EL (cell line): ENCODE results near the gene METTL6.
"Not testable (repeated sequence)": the region's sequence is repeated elsewhere in the genome, so short reads cannot be mapped to it uniquely, and the experiment has no call there.

Experiments used
- DNase-seq: peaks from one replicate; pipeline ENCODE4 v3.0.0-alpha.2; 2016

The METTL6 gene, protein sequence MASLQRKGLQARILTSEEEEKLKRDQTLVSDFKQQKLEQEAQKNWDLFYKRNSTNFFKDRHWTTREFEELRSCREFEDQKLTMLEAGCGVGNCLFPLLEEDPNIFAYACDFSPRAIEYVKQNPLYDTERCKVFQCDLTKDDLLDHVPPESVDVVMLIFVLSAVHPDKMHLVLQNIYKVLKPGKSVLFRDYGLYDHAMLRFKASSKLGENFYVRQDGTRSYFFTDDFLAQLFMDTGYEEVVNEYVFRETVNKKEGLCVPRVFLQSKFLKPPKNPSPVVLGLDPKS

GRCh38 chr3:15427182-15427880, at the start of gene METTL6, which contains the start of gene EAF1:
TSS of gene METTL6 (minus strand) at chr3:15427544. CDS start at chr3:15426511, 1,033 bp downstream.
TSS of gene EAF1 (plus strand) at chr3:15427598. CDS start at chr3:15427780, 182 bp downstream.
- DNase-seq = peak; percentile 83

DNA sequence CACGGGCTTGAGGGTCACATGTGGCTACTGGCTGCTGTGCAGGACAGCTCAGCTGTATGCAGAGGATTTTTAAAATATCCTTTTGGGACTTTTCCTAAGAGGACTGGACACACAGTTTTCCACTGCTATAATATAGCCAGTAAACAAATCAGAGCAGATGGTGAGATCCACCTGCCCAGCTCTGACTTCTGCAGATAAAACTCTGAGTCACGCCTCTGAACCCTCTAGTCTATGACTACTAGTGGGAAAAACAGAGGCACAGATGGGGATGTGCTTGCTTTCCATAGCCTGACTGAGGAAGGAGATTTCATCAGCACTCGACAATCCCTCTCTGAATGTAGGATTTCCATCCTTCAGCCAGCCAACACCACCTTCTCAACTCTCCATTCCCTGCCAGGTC, 49.0 kb upstream of the METTL6 start:
- DNase-seq = no peak

GRCh38 chr3:15475161-15475560, 47.8 kb upstream of the METTL6 start:
- DNase-seq = no peak

- DNase-seq = no peak
Measured at GRCh38 chr3:15471861-15472260, 44.5 kb upstream of the METTL6 start.

DNA sequence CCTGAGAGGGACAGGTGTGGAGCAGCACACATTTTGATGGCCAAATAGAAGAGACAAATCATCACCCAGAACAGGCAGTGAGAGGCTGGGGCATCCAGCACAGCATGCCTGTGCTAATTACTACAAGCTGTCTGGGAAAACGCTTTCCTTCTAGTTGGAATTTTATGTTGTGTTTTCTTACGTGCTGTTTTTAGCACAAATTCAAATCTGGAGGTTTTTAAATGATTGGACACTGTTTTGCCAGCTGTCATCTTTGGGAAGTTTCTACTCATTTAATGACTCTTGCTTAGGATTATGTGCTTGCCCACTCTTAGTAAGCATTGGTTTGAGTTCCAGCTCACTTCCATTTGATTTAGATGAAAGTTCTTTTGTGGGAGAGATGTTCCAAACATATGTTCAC, 43.5 kb upstream of the METTL6 start:
- DNase-seq = no peak

DNA sequence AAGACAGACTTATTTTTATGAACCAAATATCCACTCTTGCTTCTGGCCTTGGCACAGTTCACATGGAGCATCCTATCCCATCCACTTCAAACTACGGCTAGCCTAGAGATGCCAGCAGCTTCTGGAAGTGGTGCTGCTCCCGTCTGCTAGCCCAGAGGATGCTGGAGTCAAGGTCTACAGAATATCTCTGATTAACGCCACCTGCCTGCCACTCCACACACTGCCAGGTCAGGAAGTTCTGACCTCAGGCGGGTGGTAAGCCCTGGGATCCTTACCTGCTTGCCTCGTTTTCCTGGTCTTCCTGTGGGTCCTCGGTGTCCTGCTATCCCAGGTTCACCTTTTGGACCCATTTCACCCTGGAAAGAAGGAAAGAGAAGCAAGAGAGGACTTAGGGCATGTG, 42.9 kb upstream of the METTL6 start:
- DNase-seq = no peak

DNA sequence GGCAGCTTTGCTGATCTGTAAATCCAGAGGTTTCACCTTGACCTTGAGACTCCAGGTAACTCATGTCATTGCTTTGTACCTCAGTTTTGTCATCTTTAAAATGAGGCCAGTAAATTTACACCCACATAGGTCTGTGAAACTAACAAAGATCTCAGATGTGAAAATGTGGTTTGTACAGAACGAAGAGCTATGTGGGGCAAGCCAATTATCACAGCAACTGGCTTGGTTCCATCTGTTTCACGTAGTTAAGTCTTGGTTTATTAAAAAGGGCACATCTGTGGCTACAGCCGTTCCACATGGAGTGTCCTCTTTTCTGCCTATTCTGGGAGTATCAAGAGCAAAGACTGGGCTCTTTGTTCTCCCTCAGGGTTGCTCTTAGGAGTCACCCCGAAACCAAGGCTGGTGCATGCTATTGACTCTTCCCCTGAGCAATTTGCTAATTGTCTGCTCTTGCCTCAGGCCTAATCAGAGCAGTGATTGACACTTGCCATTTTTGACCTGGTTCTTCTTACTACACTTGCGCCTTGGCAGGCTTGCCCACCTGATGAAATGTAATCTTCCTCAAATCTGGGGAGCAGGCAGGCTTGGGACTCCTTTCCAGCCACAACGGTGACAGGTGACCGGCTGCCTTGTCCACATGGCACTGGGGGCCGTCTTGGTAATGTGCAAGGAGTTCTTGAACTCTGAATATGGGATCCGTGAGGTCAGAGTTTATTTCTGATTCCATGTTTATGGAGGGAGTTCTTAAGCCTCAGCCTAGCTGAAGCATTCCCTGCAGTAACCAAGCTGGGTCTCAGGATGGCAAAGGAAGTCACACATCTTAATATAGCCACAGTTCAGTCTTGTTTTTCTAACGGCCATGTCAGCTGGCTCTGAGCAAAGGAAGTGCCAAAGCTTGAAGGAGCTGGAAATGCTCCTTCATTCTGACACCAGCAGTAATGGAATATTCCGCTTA, 40.2 kb upstream of the METTL6 start:
- DNase-seq = no peak

DNA sequence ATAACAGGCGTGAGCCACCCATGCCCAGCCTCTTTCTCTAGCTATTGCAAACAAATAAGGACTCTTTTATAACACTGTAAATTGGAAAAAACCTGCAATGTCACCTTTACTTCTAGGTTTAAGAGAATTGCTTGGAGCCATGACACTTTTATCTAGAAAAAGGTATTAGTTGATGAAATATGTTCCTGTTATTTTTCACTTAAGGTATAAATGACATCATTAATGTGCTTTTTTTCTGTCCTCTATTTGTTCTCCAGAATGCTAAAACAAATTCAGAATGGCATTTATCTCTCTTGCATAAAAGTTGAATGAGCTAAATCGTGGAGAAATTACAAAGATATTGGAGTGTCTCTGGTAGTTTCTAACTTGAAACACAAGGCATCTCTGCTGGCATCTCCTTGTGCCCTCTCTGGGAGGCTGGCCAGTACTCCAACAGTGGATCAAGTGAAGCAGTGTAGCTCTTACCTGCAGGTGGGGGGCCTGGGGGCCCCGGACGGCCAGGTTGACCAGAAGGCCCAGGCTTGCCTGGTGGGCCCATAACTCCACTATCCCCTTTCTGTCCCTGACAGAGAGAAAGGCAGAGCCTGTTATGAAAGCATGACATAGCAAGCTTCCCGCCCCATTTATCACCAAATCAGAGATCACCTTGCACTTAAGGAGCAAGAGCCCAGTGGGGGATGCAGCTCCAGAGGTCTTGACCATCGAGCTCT, 38.7 kb upstream of the METTL6 start:
- DNase-seq = no peak

- no peak for DNase-seq
Measured at GRCh38 chr3:15462451-15462850, 35.1 kb upstream of the METTL6 start.

DNA sequence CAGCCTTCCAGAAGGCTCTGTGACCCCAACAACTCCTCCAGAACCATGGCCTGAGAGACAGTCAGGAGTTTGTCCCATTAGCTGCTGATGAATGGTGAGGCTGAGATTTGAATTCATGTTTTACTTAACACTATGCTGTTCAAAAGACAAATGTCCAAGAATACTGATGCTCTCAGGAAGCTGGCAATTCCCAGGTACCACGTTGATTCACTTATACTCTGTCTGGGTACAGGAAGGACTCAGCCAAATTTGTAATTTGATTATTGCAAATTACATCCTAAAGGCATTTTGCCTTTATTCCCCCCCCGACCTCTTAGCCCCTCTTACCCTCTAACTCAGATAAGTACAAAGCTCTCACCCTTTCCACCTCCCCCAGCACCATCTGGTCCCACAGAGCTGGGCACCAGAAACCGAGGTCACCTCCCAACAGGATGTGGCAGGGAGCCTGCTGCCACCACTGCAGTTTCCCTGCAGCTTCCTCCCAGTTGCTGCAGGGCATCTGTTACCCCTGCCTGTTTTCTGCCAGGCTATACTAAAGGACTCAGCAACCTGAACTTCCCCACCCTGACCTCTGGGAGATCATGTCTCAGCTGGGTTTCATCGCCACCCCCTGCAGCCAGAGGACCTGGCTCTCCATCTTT, 33.7 kb upstream of the METTL6 start:
- no peak for DNase-seq

DNA sequence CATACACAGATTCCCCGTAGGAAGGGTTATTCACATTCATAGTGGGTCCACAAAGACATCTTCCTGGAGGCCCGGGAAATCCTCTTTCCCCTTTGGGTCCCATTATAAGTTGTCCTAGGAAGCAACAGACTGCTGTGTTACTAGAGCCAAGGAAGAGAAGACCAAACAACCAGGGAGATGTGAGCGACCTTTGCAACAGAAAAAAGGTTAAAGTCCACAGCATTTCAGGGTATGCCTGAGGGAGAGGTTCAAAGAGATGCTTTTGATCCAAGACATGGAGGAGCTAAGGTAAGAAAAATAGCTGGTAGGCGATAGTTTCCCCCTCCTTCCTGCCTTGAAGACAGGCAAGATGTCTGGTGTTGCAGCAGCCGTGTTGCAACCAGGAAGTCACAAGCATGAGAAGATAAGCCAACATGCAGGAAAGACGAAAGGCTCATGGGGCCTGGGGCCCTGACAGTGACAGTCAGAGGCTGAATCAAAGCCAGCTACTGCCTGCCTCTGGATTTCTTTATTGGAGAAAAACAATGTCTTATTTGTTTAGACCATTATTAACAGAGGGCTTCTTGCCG, 31.0 kb upstream of the METTL6 start:
- DNase-seq = no peak

- DNase-seq = not testable (repeated sequence)
Measured at GRCh38 chr3:15456915-15457314, 29.6 kb upstream of the METTL6 start.

DNA sequence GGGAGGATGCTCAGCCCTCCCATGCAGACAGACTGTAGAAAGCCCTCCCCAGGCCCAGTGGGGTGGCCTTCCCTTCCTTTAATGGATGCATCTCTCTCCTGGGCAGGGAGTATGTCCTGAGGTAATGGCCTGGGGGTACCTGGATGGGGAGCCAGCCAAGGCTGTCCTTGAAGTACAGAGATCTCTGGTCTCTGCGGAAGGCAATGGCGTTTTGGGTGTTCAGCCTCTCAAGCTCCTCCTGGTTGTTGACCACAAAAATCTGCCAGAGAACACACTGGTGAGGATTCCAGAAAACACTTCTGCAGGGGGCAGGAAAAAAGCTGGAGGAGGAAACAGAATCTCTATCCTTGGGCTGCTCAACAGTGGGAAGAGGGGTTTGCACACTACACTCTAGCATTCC, 29.0 kb upstream of the METTL6 start:
- DNase-seq = no peak

GRCh38 chr3:15455756-15456155, 28.4 kb upstream of the METTL6 start:
- DNase-seq = no peak

- DNase-seq = no peak
Measured at GRCh38 chr3:15454965-15455364, 27.6 kb upstream of the METTL6 start.

DNA sequence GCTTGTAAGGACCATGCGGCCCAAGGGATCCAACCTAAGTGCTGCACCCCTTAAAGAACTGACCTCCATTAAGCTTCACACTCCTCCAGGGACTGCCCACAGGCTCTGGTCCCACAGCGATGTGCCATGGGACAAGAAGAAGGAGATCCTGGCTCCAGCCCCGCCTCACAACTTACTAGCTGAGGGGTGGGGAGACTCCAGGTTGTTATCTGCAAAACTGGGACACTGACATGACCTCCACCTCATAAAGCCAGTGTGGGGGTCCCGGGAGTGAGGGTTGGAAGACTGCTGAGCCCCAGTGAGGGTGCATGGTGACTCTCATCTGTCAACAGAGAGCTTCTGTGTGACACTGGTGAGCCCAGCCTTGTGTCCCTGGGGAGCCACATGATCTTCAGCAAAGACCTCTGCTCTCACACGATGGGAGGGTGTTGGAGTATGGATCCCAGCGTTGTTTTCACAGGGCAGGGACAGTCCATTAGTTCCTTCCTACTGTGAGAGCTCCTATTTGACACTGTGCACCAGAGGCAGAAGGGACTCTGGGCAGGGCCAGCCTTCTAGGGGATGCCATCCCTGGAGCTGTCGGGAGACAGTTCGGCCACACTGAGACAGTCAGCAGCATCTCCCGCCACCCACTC, 26.8 kb upstream of the METTL6 start:
- no peak for DNase-seq

- no peak for DNase-seq
Measured at GRCh38 chr3:15453501-15453900, 26.2 kb upstream of the METTL6 start.

- no peak for DNase-seq
Measured at GRCh38 chr3:15452961-15453360, 25.6 kb upstream of the METTL6 start.

GRCh38 chr3:15452156-15452555, 24.8 kb upstream of the METTL6 start:
- no peak for DNase-seq

DNA sequence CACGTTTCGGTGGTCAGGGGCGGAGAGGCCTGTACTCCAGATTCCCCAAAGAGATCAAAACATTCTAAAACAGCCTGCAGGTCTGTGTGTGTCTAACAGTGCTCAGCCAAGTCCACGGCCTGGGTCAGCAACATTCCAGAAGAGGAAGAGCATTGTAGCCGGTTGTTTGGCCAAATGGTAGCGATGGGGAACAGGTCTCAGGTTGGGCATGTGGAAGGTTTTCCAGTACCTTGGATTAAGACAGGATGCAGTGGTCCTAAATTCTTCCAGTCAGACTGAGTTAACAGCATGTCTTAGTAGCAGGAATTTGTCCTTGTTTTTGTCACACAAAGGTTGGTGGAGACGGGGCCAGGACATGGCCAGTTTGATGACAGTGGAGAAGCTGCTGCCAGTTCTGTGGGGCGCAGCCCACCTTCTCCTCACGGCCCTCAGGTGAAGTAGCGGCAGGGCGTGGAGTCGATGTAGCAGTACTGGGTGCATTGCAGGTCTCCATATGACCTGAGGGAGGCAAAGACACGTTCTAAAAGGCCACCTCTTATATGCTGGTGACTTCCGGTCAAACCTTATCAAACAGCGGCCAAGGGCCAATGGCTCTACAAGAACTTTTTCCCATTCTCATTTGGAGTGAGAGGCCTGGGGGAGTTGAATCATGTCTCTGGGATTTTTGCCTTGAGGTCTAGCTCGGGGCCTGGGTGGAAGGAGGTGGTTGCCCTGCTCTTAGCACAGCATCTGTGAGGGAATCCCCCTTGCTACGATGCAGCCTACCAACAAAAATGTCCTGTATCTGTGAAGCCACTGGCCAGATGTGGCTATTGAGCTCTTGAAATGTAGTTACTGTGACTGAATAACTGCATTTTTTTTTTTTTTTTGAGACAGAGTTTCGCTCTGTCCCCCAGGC, 24.1 kb upstream of the METTL6 start:
- no peak for DNase-seq
